ENCODE measurements around the gene EEF1E1.

The EEF1E1 gene

DNA sequence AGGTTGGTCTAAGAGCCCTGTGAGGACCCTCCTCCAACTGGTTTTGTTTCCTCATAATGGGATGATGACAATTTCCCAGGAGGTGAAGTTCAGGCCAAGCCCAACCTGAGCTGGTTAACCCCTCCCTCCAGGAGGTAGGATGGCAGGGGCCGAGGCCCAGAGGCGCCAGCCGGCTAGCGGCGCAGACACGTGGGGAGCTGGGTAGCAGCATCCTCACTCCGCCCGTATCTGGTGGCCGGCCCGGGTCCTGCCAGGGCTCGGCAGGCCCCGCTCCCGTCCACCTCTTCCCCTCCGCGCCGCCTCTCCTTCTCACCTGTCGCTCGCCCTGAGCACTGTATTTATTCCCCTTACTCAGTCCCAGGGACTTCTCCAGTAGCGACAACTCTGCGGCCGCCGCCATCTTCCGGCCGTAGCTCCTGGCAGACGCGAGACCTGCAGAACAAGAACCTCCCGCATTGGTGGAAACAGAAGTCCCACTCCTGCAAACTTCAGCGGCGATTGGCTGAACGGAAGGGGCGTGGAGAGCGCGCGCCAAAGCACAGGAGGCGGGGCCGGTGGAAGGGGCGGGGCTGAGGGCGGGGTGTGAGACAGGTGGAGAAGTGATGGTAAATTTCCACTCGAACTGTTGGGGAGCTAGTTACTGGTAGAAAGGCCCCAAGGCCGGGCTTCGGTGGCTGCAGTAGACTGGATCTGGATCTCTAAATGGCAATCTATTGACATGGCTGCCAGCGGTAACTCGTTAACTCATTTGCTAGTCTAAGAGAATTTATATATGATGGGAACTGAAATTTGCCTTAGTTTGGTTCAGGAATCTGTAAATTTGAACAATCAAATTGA, at the start of gene EEF1E1:
Gene EEF1E1, minus strand, starts transcription at position 427 of the 837 bp plus-strand sequence. Its CDS starts 27 bp downstream, at position 400.
- peak; percentile 97 for DNase-seq (ENCODE audit: low read depth)

GRCh38 chr6:8149350-8149749, 47.0 kb upstream of the EEF1E1 start:
- no peak for DNase-seq (ENCODE audit: low read depth)

- no peak for DNase-seq (ENCODE audit: low read depth)
These were observed 41.6 kb upstream of the EEF1E1 start for GRCh38 chr6:8143945-8144344.

DNA sequence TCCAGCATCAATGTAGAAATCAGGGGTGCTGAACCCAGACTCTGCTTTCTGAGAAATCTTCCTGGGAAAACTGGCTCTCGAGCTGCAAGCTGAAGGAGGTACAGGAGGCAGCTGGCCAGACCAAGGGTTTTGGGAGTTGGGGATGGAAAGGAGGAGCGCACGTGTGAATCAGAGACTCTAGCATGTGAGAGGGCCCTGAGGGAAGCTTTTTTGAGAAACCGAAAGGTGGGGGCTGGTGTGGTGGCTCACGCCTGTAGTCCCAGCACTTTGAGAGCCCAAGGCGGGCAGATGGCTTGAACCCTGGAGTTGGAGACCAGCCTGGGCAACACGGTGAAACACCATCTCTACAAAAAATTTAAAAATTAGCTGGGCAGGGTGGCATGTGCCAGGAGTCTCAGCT, 37.1 kb upstream of the EEF1E1 start:
- no peak for DNase-seq (ENCODE audit: low read depth)

GRCh38 chr6:8137529-8137939, 35.2 kb upstream of the EEF1E1 start:
- no peak for DNase-seq (ENCODE audit: low read depth)

DNA sequence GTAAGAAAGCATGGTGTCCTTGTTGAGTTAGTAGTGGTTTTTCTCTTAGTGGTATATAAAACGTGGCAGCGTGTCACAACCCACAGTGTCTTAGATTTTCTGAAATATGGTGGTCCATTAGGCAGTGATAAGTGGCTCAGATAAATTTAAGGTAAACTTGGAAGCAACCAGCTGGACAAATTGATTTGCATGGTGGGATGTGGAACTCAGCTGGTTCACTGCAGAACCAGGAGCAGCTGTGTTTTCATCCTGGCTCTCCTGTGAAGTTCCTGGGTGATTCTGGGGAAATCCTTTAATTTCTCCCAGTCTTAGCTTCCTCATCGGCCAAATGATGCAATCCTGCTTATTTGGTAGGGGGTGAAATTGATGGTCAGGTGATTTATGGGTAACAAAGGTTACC, 32.9 kb upstream of the EEF1E1 start:
- DNase-seq (ENCODE audit: low read depth) = no peak

GRCh38 chr6:8132130-8132529, 29.8 kb upstream of the EEF1E1 start:
- no peak for DNase-seq (ENCODE audit: low read depth)

GRCh38 chr6:8131265-8131897, 29.0 kb upstream of the EEF1E1 start:
- DNase-seq (ENCODE audit: low read depth) = no peak

DNA sequence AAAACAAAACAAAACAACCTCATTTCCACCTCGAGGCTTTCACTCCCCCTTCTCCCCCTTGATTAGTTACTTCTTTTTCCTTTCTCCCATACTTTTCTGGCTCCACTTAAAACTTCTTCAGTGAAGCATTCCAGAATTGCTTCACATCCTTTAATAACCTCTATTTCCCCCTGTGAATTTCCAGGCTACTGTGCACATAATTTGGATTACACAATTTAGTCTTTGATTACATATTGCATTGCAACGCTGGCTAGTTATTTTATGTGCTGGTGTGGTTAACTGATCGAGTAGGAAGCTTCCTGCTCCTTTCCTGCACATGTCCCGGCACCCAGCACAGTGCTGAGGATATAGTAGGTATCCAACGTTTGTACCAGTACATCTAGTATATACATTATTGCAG, 28.1 kb upstream of the EEF1E1 start:
- DNase-seq (ENCODE audit: low read depth) = no peak

DNA sequence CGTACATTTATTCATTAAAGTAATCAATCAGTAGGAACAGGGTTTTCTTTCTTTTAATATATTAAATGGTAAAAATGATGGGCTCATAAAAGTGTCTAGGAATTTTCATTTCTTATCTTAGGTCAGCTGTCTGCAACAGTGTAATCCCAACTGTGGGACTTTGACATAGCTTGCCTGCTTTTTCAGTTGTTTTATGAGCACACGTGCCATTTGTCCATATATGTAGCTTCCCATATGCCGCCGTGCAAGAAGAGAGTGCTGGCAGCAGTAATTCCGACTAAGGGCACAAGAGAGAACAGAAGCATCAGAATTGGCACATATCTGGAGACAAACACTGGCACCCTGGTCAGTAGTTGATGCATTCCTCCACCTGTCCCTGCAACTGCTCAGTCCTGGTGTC, 20.9 kb upstream of the EEF1E1 start:
- no peak for DNase-seq (ENCODE audit: low read depth)

DNA sequence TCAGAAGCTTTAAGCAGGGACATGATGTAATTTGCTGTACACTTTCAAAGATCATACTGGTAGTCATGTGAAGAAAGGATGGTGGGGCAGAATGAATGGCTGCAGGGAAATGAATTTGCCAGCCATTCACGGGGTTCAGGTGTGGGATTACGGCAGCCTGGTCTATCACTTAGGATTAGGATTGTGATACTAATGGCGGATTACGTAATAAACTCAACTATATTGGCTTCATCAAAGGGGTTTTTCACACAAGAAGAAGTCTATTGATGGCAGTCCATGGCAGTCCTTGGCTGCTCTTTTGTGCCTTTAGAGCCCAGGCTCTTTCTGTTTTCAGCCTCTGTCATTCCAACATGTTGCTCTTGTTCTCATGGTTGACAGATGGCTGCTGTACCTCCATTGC, 12.6 kb upstream of the EEF1E1 start:
- no peak for DNase-seq (ENCODE audit: low read depth)

DNA sequence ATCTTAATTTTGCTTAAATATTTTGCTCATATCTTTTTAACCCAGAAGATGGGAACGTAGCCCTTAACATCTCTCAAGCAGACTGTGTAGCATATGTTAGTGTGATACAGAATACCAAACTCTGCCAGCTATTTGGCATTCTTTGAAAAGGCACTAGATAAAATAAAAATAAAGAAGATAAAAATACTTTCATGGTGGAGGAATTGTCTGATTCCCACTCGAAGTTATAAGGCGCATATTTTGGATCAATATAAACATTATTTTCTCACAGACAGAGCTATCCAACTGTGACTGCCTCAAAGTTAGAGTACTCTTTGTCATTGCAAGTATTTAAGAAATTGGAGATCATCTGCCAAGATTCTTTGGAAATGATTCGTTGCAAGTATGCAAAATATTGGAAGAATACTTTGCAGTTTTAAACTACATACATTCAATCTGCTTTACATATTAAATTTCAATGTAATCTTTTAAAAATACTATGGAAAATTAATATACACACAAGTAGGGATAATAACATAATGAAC, 10.8 kb upstream of the EEF1E1 start:
- no peak for DNase-seq (ENCODE audit: low read depth)

- DNase-seq (ENCODE audit: low read depth) = no peak
These were observed 8.4 kb upstream of the EEF1E1 start for GRCh38 chr6:8110725-8111124.

- DNase-seq (ENCODE audit: low read depth) = no peak
These were observed 7.9 kb upstream of the EEF1E1 start for GRCh38 chr6:8110117-8110721.

- no peak for DNase-seq (ENCODE audit: low read depth)
These were observed 6.6 kb upstream of the EEF1E1 start for GRCh38 chr6:8108759-8109539.

- no peak for DNase-seq (ENCODE audit: low read depth)
These were observed 5.8 kb upstream of the EEF1E1 start for GRCh38 chr6:8108031-8108660.

- no peak for DNase-seq (ENCODE audit: low read depth)
These were observed 3.4 kb upstream of the EEF1E1 start for GRCh38 chr6:8105791-8106190.

- DNase-seq (ENCODE audit: low read depth) = no peak
These were observed 1.4 kb upstream of the EEF1E1 start for GRCh38 chr6:8103726-8104125.

- no peak for DNase-seq (ENCODE audit: low read depth)
These were observed 2.0 kb downstream of the EEF1E1 start for GRCh38 chr6:8100159-8100854.

- no peak for DNase-seq (ENCODE audit: low read depth)
These were observed 11.7 kb downstream of the EEF1E1 start for GRCh38 chr6:8090650-8091049.

DNA sequence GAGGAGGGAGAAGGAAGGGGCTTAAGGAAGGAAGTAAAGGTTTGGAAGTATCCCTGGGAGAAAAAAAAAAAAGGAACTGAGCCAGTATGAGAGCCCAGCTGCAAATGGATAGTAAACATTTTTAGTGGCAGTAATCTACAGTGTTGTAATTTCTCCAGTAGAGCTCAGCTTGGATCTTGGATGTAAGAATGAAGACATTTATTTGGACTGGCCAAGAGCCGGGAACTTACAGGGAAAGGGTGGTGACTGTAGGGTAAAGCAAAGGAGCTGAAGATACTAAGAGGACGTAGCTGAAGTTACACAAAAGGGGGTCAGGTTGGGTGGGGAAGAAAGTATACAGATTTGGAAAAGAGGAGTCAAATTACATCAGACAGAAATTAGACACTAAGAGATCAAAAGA, 13.5 kb downstream of the EEF1E1 start:
- no peak for DNase-seq (ENCODE audit: low read depth)
